WTC11 (cell line): Measurements from ENCODE around the gene CENPN. TPM values are rescaled to one million over a fixed set of nuclear protein-coding genes. Genes with fewer than 3 reads are reported as not detected.

Experiments
- ATAC-seq: fragments of 200-7000 bp; cut with Tn5 transposase; 2 replicates; pipeline ENCODE4 v1.10.0; 2021; ENCODE audit warnings: mild to moderate bottlenecking, moderate library complexity
- CTCF ChIA-PET: fragments of 300-600 bp; sonication (Branson Sonifier 250); formaldehyde crosslinking; loops from one replicate; lab custom pipeline; 2021; ENCODE audit warnings: antibody characterized with exemption; lab: Charles Lee
- POLR2A ChIA-PET: fragments of 350-600 bp; sonication (Branson Sonifier 250); formaldehyde crosslinking; loops from one replicate; lab custom pipeline; 2021; ENCODE audit warnings: antibody characterized with exemption; lab: Charles Lee
- DNase-seq: peaks from one replicate; pipeline ENCODE4 v3.0.0; 2021; ENCODE audit warnings: low spot score
- H3K27ac Mint-ChIP-seq: 2 replicates; pipeline ENCODE4 v1.8.0; 2021; ENCODE audit warnings: mixed read lengths
- H3K27me3 Mint-ChIP-seq: 2 replicates; pipeline ENCODE4 v1.8.0; 2021; ENCODE audit warnings: low read depth, mild to moderate bottlenecking, moderate library complexity, mixed read lengths
- H3K36me3 Mint-ChIP-seq: 2 replicates; pipeline ENCODE4 v1.8.0; 2021; ENCODE audit warnings: mixed read lengths
- H3K4me1 Mint-ChIP-seq: 2 replicates; pipeline ENCODE4 v1.8.0; 2022; ENCODE audit warnings: mixed read lengths
- H3K4me3 Mint-ChIP-seq: 2 replicates; pipeline ENCODE4 v1.8.0; 2021; ENCODE audit warnings: mild to moderate bottlenecking, moderate library complexity, mixed read lengths
- H3K9me3 Mint-ChIP-seq: 2 replicates; pipeline ENCODE4 v1.8.0; 2021; ENCODE audit warnings: mixed read lengths
- ATF3 ChIP-seq: sonication (generic); formaldehyde crosslinking; conservative IDR thresholded peaks from 2 replicates; pipeline ENCODE4 v1.8.1; 2022; ENCODE audit warnings: mild to moderate bottlenecking, missing genetic modification reagents
- ELF4 ChIP-seq: sonication (generic); formaldehyde crosslinking; IDR thresholded peaks from 2 replicates; pipeline ENCODE4 v1.8.1; 2022; ENCODE audit warnings: low read depth, mild to moderate bottlenecking, moderate library complexity, missing genetic modification reagents
- ESRRA ChIP-seq: sonication (generic); formaldehyde crosslinking; IDR thresholded peaks from 2 replicates; pipeline ENCODE4 v1.8.1; 2022; ENCODE audit warnings: mild to moderate bottlenecking, missing genetic modification reagents, borderline replicate concordance
- FOXP4 ChIP-seq: sonication (generic); formaldehyde crosslinking; IDR thresholded peaks from 2 replicates; pipeline ENCODE4 v1.8.0; 2022; ENCODE audit warnings: mild to moderate bottlenecking, missing genetic modification reagents
- GABPB1 ChIP-seq: sonication (generic); formaldehyde crosslinking; IDR thresholded peaks from 2 replicates; pipeline ENCODE4 v1.8.1; 2023; ENCODE audit warnings: mild to moderate bottlenecking, missing genetic modification reagents
- JUN ChIP-seq: sonication (generic); formaldehyde crosslinking; IDR thresholded peaks from 2 replicates; pipeline ENCODE4 v1.8.0; 2023; ENCODE audit warnings: mild to moderate bottlenecking, missing genetic modification reagents
- MYBL2 ChIP-seq: sonication (generic); formaldehyde crosslinking; IDR thresholded peaks from 2 replicates; pipeline ENCODE4 v1.8.1; 2023; ENCODE audit warnings: mild to moderate bottlenecking, moderate library complexity, missing genetic modification reagents
- NFATC4 ChIP-seq: fragments of 250-450 bp; sonication (Bioruptor Pico); IDR thresholded peaks from 2 replicates; pipeline ENCODE4 v1.9.0; 2021; ENCODE audit warnings: mild to moderate bottlenecking
- NFYB ChIP-seq: sonication (generic); formaldehyde crosslinking; conservative IDR thresholded peaks from 2 replicates; pipeline ENCODE4 v1.8.0; 2022; ENCODE audit warnings: low read depth, missing genetic modification reagents
- PREB ChIP-seq: sonication (generic); formaldehyde crosslinking; IDR thresholded peaks from 2 replicates; pipeline ENCODE4 v1.8.1; 2022; ENCODE audit warnings: mild to moderate bottlenecking, missing genetic modification reagents, moderate library complexity, borderline replicate concordance
- PRRX2 ChIP-seq: fragments of 250-450 bp; sonication (Bioruptor Pico); IDR thresholded peaks from 2 replicates; pipeline ENCODE4 v1.8.0; 2021; ENCODE audit warnings: mild to moderate bottlenecking
- RORB ChIP-seq: fragments of 250-450 bp; sonication (Bioruptor Pico); IDR thresholded peaks from 2 replicates; pipeline ENCODE4 v1.9.0; 2021; ENCODE audit warnings: mild to moderate bottlenecking
- SMAD3 ChIP-seq: sonication (generic); formaldehyde crosslinking; IDR thresholded peaks from 2 replicates; pipeline ENCODE4 v1.8.0; 2022; ENCODE audit warnings: missing genetic modification reagents, mild to moderate bottlenecking, borderline replicate concordance
- SP1 ChIP-seq: sonication (generic); formaldehyde crosslinking; conservative IDR thresholded peaks from 2 replicates; pipeline ENCODE4 v1.8.1; 2022; ENCODE audit warnings: missing genetic modification reagents
- ZNF121 ChIP-seq: sonication (generic); formaldehyde crosslinking; IDR thresholded peaks from 2 replicates; pipeline ENCODE4 v1.8.0; 2023; ENCODE audit warnings: missing genetic modification reagents
- ZNF219 ChIP-seq: sonication (generic); formaldehyde crosslinking; IDR thresholded peaks from 2 replicates; pipeline ENCODE4 v1.8.0; 2023; ENCODE audit warnings: missing genetic modification reagents, mild to moderate bottlenecking, borderline replicate concordance
- ZNF232 ChIP-seq: sonication (generic); formaldehyde crosslinking; IDR thresholded peaks from 2 replicates; pipeline ENCODE4 v1.8.0; 2022; ENCODE audit warnings: mild to moderate bottlenecking, missing genetic modification reagents
- ZNF532 ChIP-seq: fragments of 250-450 bp; sonication (Bioruptor Pico); IDR thresholded peaks from 2 replicates; pipeline ENCODE4 v1.9.0; 2021; ENCODE audit warnings: mild to moderate bottlenecking, borderline replicate concordance
- total RNA-seq: library from RNA; stranded (reverse); gene quantifications from 3 replicates; pipeline ENCODE4 v1.2.3, GENCODE V29; 2021
- TF ChIP-seq, protein P1 (sequence below): sonication (generic); formaldehyde crosslinking; IDR thresholded peaks from 2 replicates; pipeline ENCODE4 v1.8.0; 2022; ENCODE audit warnings: mild to moderate bottlenecking, missing genetic modification reagents
- TF ChIP-seq, protein P2 (sequence below): sonication (generic); formaldehyde crosslinking; IDR thresholded peaks from 2 replicates; pipeline ENCODE4 v1.8.1; 2022; ENCODE audit warnings: mild to moderate bottlenecking, moderate library complexity, missing genetic modification reagents
- TF ChIP-seq, protein P3 (sequence below): fragments of 250-450 bp; sonication (Bioruptor Pico); conservative IDR thresholded peaks from 2 replicates; pipeline ENCODE4 v1.9.0; 2021; ENCODE audit warnings: mild to moderate bottlenecking

CENPN gene
- total RNA-seq, 1 experiment from 2014 or later: 47.4 TPM

- TF ChIP-seq, protein P1, sequence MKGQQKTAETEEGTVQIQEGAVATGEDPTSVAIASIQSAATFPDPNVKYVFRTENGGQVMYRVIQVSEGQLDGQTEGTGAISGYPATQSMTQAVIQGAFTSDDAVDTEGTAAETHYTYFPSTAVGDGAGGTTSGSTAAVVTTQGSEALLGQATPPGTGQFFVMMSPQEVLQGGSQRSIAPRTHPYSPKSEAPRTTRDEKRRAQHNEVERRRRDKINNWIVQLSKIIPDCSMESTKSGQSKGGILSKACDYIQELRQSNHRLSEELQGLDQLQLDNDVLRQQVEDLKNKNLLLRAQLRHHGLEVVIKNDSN (CRISPR knock-in tag): peak; percentile 94
- TF ChIP-seq JUN (CRISPR knock-in tag) (peak; percentile 4; the same call in 1 of the 2 replicates), SP1 (peak; percentile 72; the same call in 1 of the 2 replicates), ESRRA (CRISPR knock-in tag) (no peak), MYBL2 (peak; percentile 77), ZNF232 (CRISPR knock-in tag) (peak; percentile 82), NFYB (CRISPR knock-in tag) (peak; percentile 37; the same call in 1 of the 2 replicates), SMAD3 (CRISPR knock-in tag) (0 out of 2 replicates have a peak, but pooled peaks have one; percentile 52)
- TF ChIP-seq, protein P2, sequence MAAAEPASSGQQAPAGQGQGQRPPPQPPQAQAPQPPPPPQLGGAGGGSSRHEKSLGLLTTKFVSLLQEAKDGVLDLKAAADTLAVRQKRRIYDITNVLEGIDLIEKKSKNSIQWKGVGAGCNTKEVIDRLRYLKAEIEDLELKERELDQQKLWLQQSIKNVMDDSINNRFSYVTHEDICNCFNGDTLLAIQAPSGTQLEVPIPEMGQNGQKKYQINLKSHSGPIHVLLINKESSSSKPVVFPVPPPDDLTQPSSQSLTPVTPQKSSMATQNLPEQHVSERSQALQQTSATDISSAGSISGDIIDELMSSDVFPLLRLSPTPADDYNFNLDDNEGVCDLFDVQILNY (CRISPR knock-in tag): peak; percentile 97
These were observed at the start of gene CENPN, which contains the start of gene CMC2 (continued) for GRCh38 chr16:81006813-81007695.

- ChIA-PET POLR2A (no interaction called here), CTCF (no interaction called here)
- Mint-ChIP-seq H3K36me3 (peaks cover 30% of the 10 kb centered on the region), H3K27ac (no peak overlapping the region), H3K4me3 (no peak overlapping the region), H3K27me3 (peaks cover 4% of the 10 kb centered on the region), H3K9me3 (peaks cover 61% of the 10 kb centered on the region), H3K4me1 (no peaks in the 10 kb centered on the region)
- no peak for DNase-seq
- no peak for ATAC-seq
- TF ChIP-seq, protein P3, sequence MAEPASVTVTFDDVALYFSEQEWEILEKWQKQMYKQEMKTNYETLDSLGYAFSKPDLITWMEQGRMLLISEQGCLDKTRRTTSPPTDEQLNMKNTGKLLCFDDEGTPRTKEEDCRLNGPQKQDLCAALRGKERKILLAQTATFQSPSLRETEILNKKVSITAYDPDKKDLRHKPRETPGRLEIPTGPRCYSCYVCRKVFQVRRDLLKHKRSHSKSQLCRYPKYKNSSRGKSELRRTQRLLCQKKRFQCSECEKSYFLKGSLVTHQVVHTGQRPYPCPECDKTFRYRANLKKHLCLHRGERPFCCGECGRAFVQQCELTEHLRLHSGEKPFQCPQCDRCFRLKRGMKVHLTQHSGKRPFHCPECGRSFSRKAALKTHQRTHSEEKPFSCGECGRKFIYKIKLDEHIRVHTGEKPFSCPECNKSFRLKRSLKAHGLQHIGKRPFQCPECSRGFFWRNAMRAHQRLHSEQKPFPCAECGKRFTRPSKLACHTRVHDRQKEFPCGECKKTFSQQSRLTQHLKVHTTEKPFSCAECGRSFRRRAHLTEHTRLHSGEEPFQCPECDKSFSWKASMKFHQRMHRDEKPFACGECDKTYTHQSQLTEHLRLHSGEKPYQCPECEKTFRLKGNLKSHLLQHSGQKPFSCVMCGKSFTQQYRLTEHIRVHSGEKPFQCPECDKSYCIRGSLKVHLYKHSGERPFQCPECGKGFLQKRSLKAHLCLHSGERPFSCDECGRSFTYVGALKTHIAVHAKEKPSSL (CRISPR knock-in tag): no peak
- TF ChIP-seq PRRX2 (CRISPR knock-in tag) (no peak), ELF4 (CRISPR knock-in tag) (no peak), ZNF219 (CRISPR knock-in tag) (no peak), GABPB1 (CRISPR knock-in tag) (no peak), NFATC4 (CRISPR knock-in tag) (no peak), ATF3 (no peak), RORB (CRISPR knock-in tag) (no peak), ZNF121 (CRISPR knock-in tag) (no peak), ZNF532 (no peak), PREB (CRISPR knock-in tag) (no peak), FOXP4 (CRISPR knock-in tag) (no peak)
These were observed 48.7 kb upstream of the CENPN start for GRCh38 chr16:80958284-80958683.
